Stimulated activated CD8-positive, alpha-beta memory T cell treated with anti-CD3 and anti-CD28 coated beads, Interleukin-15, amount 100 ng/mL, for 48 hours (primary cell): ENCODE measurements around the gene GNAT3.

ENCODE experiments used
- DNase-seq, 2 donors: peaks; one replicate each; pipeline ENCODE4 v3.0.0-alpha.2; 2020; ENCODE audit warnings: low read depth in 2 of 2

The GNAT3 gene

GRCh38 chr7:80511964-80512363 is at the start of gene GNAT3:
Gene GNAT3 (minus strand): TSS chr7:80512064. CDS start chr7:80511926, 138 bp downstream.
- DNase-seq, result no peak

GRCh38 chr7:80558116-80558515 is 46.3 kb upstream of the GNAT3 start:
- no peak for DNase-seq

- no peak for DNase-seq
These were observed 40.3 kb upstream of the GNAT3 start for GRCh38 chr7:80552031-80552694.

- no peak for DNase-seq
These were observed 38.1 kb upstream of the GNAT3 start for GRCh38 chr7:80550005-80550404.

- DNase-seq, result no peak
These were observed 37.1 kb upstream of the GNAT3 start for GRCh38 chr7:80548840-80549530.

GRCh38 chr7:80542398-80542797 is 30.5 kb upstream of the GNAT3 start:
- no peak for DNase-seq

GRCh38 chr7:80540836-80541235 is 29.0 kb upstream of the GNAT3 start:
- DNase-seq, result no peak

GRCh38 chr7:80537091-80537490 is 25.2 kb upstream of the GNAT3 start:
- no peak for DNase-seq

GRCh38 chr7:80536426-80536825 is 24.6 kb upstream of the GNAT3 start:
- no peak for DNase-seq

GRCh38 chr7:80533287-80533686 is 21.4 kb upstream of the GNAT3 start:
- no peak for DNase-seq

GRCh38 chr7:80532153-80532552 is 20.3 kb upstream of the GNAT3 start:
- DNase-seq, result no peak

- no peak for DNase-seq
These were observed 18.3 kb upstream of the GNAT3 start for GRCh38 chr7:80530136-80530535.

GRCh38 chr7:80529362-80529761 is 17.5 kb upstream of the GNAT3 start:
- DNase-seq, result no peak

- no peak for DNase-seq
These were observed 16.8 kb upstream of the GNAT3 start for GRCh38 chr7:80528689-80529088.

- DNase-seq, result no peak
These were observed 14.6 kb upstream of the GNAT3 start for GRCh38 chr7:80526472-80526871.

GRCh38 chr7:80524693-80525092 is 12.8 kb upstream of the GNAT3 start:
- DNase-seq, result no peak

- no peak for DNase-seq
These were observed 9.9 kb upstream of the GNAT3 start for GRCh38 chr7:80521809-80522208.

GRCh38 chr7:80520199-80520598 is 8.3 kb upstream of the GNAT3 start:
- DNase-seq, result no peak

- DNase-seq, result no peak
These were observed 5.5 kb upstream of the GNAT3 start for GRCh38 chr7:80517282-80517747.

- no peak for DNase-seq
These were observed 3.4 kb upstream of the GNAT3 start for GRCh38 chr7:80515298-80515697.

GRCh38 chr7:80510021-80510420 is 1.8 kb downstream of the GNAT3 start:
- no peak for DNase-seq

- DNase-seq, result no peak
These were observed 3.4 kb downstream of the GNAT3 start for GRCh38 chr7:80508440-80508839.

GRCh38 chr7:80505900-80506500 is 5.9 kb downstream of the GNAT3 start:
- DNase-seq, result no peak
